Loucy (cell line): ENCODE measurements around the gene KCNF1.

Source experiments
- EZH2phosphoT487 ChIP-seq: fragments of 200-600 bp; IDR thresholded peaks from 2 replicates; pipeline ENCODE4 v1.6.1; 2018; ENCODE audit warnings: antibody characterized with exemption, mild to moderate bottlenecking, moderate library complexity, borderline replicate concordance
- TF ChIP-seq, protein P1 (sequence below): fragments of 200-600 bp; sonication (generic); conservative IDR thresholded peaks from 2 replicates; pipeline ENCODE4 v1.5.1; 2014; ENCODE audit warnings: mild to moderate bottlenecking, antibody characterized with exemption, low read length

DNA sequence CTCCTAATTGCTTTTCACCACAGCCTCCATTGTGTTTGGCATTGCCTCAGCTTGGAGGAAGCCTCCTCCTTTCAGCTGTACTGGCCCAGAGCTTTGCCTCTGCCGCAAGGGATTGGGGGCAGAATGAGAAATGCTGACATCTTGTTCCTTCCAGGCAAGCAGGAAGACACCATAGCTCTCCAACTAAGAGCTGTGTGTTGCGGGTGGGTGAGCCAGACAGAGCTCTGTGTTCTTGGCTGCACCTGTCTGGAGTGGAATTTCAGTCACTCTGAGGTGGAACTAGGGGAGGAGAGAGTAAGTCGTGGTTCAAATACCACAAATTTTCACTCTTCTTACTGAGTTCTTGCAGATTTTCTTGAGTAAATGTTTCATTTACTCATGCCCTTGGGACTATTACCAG is 36.6 kb upstream of the KCNF1 start:
- TF ChIP-seq, protein P1, sequence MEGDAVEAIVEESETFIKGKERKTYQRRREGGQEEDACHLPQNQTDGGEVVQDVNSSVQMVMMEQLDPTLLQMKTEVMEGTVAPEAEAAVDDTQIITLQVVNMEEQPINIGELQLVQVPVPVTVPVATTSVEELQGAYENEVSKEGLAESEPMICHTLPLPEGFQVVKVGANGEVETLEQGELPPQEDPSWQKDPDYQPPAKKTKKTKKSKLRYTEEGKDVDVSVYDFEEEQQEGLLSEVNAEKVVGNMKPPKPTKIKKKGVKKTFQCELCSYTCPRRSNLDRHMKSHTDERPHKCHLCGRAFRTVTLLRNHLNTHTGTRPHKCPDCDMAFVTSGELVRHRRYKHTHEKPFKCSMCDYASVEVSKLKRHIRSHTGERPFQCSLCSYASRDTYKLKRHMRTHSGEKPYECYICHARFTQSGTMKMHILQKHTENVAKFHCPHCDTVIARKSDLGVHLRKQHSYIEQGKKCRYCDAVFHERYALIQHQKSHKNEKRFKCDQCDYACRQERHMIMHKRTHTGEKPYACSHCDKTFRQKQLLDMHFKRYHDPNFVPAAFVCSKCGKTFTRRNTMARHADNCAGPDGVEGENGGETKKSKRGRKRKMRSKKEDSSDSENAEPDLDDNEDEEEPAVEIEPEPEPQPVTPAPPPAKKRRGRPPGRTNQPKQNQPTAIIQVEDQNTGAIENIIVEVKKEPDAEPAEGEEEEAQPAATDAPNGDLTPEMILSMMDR, result no peak
- TF ChIP-seq EZH2phosphoT487, result no peak
